Spleen (tissue), 7 donors: ENCODE results near the gene HEATR9.

Source experiments
- POLR2A ChIP-seq, 3 donors: fragments of 450-650 bp; IDR thresholded peaks; one replicate each; pipeline ENCODE4 v1.5.1; 2017; ENCODE audit warnings: antibody characterized with exemption in 3 of 3, mild to moderate bottlenecking in 1 of 3
- POLR2AphosphoS5 ChIP-seq, 3 donors: sonication (generic); formaldehyde crosslinking; IDR thresholded peaks; one replicate each; pipeline ENCODE4 v1.5.1; 2017; ENCODE audit warnings: antibody characterized with exemption in 3 of 3
- TF ChIP-seq, protein P1 (sequence below), 11 experiments: fragments of 200-600 bp in 7 of 11; fragments of 450-650 bp in 4 of 11; sonication (generic) in 4 of 11; IDR thresholded peaks in 8 of 11; conservative IDR thresholded peaks in 3 of 11; 1 replicate in 7 of 11; 2 replicates in 4 of 11; pipeline versions ENCODE4 v1.4.0 to v1.8.0; 2016 to 2021; ENCODE audit warnings: antibody characterized with exemption in 11 of 11, inconsistent platforms in 4 of 11, mild to moderate bottlenecking in 1 of 11
- donor health status: DM: no; HTN: no; CAD: no; lungs with moderate emphysema.
- donor health status: DM: no; HTN: no; CAD: no.
- donor health status: DM: no; HTN: no; CAD: no.

DNA sequence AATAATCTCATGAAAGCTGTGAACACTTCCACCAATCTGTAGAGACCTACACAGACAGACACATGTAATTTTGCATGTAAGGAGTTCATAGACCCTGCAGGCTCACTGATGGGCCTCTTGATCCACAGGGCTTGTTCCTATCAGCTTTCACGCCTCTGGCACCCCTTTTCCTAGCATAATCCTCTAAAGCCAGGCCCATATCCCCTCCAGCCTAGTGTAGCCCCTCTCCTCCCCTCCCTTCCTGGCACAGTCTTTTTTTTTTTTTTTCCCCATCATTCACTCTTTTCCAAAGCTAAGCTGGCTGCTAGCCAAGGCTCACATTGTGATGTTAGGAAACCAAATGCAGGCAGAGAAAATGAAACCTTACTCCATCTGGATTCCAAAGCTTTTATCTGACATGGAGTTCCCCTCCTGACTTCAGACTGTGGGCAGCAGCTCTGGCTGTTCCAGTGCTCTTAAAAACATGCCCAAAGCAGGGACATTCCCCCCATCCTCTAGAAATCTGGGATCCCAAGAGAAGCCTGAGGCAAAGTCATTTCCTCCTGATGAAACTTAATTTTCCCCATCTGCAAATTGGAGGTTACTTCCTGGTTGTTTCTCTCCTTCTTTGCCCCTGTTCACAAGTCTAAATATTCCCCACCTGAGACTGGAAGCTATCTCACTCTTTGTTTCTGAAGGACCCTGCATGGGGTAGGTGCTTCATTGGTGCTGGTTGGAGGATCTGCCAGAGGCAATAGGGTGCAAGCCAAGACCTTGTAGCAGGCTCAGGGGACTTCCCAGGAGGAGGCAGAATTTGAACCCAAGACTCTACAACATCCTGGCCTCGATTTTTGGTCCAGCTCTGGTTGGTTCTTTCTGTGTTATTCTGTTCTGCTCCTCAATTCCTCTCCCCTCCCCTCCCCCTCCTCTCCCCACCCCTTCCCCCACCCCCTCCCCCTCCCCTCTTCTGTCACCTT is 21.4 kb upstream of the HEATR9 start:
- TF ChIP-seq POLR2A (IDR thresholded peaks at IDR 0.05) (no peak), POLR2AphosphoS5 (IDR thresholded peaks at IDR 0.05) (no peak)
- TF ChIP-seq, protein P1, sequence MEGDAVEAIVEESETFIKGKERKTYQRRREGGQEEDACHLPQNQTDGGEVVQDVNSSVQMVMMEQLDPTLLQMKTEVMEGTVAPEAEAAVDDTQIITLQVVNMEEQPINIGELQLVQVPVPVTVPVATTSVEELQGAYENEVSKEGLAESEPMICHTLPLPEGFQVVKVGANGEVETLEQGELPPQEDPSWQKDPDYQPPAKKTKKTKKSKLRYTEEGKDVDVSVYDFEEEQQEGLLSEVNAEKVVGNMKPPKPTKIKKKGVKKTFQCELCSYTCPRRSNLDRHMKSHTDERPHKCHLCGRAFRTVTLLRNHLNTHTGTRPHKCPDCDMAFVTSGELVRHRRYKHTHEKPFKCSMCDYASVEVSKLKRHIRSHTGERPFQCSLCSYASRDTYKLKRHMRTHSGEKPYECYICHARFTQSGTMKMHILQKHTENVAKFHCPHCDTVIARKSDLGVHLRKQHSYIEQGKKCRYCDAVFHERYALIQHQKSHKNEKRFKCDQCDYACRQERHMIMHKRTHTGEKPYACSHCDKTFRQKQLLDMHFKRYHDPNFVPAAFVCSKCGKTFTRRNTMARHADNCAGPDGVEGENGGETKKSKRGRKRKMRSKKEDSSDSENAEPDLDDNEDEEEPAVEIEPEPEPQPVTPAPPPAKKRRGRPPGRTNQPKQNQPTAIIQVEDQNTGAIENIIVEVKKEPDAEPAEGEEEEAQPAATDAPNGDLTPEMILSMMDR (IDR thresholded peaks at IDR 0.05 in 8 of 11, conservative IDR thresholded peaks at IDR 0.05 in 3 of 11): no peak
